ENCODE measurements around the gene SLC2A6.

SLC2A6 gene

DNA sequence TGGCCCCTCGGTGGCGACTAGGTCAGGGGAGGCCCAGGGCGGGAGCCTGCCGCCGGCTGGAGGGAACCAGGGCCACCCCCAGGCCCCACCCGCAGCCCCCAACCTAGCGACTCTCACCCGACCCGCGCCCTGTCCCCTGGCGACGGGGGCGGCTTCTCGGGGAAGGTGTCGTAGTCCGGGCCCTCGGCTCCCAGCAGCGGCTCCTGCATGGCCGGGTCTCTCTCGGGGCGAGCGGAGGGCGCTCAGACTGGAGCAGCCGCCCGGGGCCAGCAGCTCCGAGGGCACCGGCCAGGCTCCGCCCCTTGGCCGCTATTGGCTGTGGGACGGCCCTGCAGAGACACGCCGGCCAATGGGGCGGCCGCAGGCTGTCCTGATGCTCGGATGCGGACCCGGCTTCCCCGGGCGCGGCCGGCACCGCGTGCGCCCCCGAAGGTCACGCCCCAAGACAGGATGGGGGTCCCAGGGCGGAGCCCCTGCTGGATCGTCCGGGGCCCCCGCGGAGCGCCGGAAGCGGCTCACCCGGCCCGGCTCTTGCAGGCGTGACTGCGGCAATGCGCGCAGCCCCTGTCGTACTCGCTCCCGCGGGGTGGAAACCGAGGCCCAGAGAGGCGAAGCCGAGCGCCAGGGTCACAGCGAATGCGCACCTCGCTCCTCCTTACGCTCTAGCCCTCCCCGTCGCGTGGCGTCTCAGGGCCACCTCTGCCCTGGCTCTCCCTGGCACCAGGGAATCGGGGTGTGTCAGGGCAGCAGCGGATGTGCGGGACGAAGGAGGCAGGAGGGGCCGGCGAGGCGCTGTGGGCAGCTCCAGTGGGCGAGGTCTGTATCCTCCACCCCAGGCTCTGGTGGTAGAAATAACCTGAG, at the start of gene SLC2A6:
Gene SLC2A6, minus strand, starts transcription at position 249 of the 861 bp plus-strand sequence. Its CDS starts 40 bp downstream, at position 209.
- peak; percentile 94 for DNase-seq (ENCODE audit: low spot score)

GRCh38 chr9:133528001-133528875, 49.3 kb upstream of the SLC2A6 start:
- no peak for DNase-seq (ENCODE audit: low spot score)

DNA sequence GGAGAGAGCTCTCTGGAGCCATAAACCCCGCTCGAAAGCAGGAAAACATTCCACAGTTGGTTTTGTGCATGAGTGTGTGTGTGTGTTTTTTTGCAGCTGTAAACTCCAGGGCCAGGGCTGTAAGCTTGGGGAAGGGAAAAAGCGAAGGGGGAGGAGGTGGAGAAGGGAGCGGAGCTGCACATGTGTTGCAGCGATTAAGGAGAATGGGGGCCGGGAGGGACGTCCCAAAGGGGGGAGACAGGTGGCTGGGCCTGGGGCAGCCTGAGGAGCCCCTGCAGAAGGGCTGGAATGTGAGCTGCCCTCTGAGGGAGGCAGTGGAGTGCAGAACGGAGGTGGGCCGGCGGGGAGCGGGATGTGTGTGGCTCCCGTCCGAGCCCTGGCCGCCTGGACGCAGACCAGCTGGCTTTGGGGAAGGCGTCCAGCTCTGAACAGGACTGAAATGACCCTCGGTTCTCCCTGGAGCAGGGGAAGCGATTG, 48.6 kb upstream of the SLC2A6 start:
- DNase-seq (ENCODE audit: low spot score): no peak

DNA sequence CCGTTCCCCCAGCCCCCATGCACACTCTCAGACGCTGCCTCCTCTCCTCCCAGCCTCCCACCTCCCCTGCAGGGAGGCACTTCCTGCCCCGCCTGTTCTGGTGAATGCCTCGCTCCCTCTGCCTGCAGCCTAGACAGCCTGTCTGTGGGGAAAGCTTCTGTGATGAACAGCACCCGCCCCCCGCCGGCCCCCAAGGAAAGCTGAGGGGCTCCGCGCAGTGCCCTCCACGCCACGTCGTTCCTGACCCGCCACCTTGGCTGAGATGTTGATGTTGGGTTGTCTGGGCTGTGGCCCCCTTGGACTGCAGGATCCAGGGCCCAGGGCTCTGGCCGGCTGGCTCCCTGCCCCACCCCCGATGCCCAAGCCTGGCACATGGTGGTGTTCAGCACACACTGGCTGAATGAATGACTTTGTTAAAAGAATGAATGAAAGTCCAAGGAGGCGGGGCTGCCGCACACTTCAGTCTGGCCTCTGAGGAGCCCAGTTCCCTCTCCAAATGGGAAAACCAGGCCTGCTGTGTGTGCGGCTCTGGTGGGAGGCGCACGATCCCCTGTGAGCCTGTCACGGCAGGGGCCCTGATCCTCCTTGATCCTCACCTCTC, 47.9 kb upstream of the SLC2A6 start:
- DNase-seq (ENCODE audit: low spot score): no peak

DNA sequence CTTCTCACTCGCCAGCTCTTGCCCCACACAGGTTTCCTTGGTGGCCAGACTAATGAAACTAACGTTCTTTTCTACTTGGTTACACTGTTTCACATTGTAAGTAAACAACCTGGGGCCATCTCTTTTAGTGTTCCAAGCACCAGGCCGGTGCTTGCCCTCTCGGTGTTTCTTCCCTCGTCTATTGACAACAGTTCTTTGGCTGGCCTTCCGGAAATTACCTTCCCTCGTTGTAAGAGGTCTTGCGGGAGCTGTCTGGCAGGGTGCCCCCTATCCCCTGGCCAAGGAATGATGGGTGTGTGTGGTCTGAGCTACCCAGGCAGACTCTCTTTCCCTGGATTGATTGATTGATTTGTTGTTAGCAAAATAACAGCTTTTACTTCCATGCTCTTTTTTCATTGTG, 46.8 kb upstream of the SLC2A6 start:
- DNase-seq (ENCODE audit: low spot score): no peak

- no peak for DNase-seq (ENCODE audit: low spot score)
Measured at GRCh38 chr9:133524679-133525228, 45.9 kb upstream of the SLC2A6 start, which contains the start of gene MYMK. Gene MYMK (minus strand): TSS chr9:133524959. CDS start chr9:133524844, 115 bp downstream.

DNA sequence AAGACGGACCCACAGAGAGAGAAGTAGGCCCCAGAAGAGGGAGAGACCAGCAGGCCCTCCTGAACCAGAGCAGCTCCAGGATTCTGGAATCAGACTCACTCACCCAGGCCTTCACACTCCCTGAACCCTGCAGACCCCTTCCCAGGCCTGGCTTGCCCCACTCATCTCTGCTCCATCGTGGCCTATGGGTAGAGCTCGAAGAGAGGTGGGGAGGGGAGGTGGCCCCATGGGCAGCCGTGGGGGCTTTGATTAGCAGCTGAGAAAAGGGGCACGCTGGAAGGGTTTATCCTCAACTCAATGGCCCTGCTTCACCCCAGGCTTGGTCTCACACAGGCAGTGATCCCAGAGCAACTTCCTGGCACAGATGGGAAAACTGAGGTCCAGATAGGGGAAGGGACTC, 45.2 kb upstream of the SLC2A6 start:
- no peak for DNase-seq (ENCODE audit: low spot score)

DNA sequence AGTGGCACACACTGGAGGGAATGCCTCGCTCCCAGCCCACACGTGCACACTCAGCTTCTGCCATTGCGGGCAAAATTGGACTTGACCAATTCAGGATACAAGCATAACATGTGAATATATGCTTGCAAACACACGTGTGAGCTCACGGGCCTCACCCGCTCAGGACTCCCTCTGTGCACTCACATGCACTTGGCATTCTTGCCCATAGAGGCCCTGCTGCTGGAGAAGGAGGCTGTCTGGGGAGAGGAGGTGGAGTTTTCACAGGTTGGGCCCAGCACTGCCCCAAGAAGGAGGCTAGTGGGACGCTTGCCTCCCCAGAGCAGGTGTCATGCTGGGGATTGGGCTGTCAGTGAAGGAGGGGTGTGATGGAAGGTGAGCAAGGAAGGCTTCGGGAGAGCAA, 44.2 kb upstream of the SLC2A6 start:
- DNase-seq (ENCODE audit: low spot score): no peak

DNA sequence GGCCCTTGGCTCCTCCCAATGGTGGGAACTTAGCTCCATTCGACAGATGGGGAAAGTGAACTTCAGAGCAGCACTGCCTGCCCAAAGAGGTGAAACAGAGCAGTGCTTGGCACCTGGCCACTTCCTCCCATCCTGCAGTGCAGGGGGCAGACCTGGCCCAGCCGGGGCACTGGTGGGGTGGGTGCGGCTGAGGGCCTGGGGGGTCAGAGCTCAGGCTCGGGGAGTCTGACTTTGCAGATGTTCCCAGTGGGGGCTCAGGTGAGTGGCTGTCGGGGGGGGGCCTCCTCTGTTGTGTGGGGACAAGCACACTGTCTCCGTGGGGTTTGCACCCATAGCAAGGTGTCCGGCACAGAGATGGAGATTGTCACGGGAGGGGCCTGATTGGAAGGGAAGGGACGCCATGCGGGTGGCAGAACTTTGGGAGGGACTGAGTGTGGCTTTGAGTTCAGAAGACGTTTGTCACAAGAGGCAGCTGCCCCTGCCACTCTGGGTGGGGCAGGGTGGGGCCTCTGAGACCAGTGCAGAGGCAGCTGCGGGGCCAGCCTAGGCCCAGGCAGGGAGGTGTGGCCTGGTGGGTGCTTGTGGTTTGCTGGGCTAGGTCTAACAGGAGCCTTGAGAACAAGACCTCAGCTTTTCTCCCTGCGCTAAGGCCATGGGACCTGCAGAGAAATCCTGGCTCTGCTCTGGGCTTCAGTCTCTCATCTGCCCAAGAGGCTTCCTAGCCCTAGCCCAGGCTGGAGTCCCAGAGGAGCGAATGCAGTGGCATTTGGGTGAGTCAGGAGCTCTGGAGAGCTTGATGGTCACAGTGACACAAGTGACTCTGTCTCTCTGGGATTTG, 43.4 kb upstream of the SLC2A6 start:
- no peak for DNase-seq (ENCODE audit: low spot score)

DNA sequence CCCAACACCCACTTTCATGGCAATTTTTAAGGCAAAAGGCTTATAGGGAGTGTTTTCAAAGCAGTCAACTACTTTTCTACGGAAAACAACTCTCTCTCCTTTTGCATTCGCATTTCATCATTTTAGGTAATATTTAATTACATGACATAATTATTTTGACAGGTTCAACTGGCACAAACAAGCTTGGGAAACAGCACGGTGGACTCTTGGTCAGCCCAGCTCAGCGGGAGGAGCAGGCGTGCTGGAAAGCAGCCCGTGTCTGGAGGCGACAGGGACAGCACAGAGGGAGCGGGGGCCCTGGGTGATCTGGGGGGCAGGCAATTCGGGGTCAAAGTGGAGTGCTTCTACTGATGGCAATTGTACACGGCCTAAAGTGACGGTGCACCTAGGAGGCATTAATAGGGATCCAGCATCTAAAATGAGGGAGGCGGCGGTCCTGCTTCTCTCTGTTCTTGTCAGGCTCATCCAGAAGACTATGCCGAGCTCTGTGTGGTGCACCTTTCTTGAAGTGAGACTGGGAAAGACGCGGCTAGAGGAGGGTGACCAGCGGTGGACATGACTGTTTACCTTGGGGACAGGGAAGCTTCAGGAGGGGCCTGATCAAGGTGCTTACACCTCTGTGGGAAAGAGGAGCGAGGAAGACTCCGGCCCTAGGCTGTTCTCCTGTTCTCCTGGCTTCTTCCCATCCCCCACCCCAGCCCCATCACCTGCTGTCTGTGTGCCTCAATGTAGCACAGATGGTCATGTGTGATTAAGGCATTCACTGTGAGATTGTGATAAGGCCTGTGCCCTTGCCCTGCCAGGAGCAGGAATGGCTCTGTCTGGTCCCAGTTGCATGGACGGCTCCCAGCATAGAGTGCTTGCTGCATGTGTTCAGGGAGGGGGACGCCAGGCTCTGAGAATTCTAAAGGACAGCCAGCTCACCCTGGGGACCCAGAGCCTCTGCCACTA, 42.5 kb upstream of the SLC2A6 start:
- DNase-seq (ENCODE audit: low spot score): no peak

- no peak for DNase-seq (ENCODE audit: low spot score)
Measured at GRCh38 chr9:133520121-133520835, 41.4 kb upstream of the SLC2A6 start.

DNA sequence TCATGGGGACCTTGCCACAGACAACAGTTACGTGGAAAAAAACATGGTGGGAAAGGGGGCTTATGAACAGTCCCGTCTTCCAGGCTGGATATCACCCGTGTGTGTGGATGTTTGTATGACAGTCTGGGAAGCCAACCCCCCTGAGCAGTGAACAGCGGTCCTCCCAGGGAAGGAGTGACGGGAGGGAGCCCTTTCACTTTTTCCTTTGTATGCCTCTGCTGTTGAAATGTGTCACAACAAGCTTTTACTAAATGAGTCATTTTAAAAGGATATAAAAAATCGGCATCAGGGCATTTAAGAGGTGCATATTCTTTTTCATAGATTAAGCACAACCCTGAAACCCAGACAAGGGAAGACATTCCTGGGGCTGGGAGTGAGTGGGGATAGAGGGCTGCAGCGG, 40.8 kb upstream of the SLC2A6 start:
- DNase-seq (ENCODE audit: low spot score): peak; percentile 37

DNA sequence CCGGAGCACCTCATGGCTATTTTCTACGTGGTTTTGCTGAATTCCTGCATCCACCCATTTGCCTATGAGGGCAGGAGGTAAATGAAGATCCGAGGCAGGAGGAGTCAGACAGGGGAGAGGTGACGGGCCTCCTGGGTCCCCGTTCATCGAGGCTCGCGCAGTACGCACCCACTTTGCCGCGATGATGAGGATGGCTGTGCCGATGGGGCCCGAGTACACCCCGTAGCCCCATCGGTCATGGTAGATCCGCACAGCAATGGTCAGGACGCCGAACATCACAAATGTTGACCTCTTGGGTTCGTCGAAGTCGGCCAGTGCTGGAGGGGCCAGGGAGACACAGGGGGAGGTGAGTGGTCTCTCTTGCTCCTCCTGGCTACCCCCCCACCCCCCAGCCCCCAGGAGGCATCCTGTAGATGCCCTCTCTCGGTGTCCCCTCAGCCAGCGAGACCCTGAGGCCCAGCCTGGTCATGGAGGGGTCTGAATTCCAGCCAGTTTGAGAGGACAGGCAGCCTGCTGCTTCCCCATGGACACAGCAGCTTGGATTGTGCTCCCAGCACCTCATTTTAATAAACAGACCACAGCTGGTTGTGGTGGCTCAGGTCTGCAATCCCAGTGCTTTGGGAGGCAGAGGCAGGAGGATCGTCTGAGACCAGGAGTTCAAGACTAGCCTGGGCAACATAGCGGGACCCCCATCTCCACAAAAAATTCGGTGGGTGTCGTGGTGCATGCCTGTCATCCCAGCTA, 40.0 kb upstream of the SLC2A6 start:
- DNase-seq (ENCODE audit: low spot score): no peak

DNA sequence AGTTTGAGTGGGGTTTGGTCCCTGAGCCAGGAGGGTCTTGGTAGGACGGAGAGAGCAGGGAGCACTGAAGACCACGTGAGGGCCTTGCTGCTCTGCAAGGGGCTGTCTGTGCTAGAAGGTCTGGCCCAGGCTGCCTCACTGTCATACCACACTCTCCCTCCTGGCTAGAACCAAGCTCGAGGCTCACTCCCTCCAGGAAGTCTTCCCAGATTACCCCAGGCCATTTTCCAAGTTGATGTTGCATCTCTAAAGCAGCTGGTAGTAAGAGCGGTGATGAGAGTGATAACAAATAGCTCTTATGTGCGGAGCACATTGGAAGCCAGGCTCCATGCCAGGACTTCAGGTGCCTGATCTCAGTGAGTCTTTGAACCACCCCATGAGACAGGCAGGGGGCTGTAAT, 39.3 kb upstream of the SLC2A6 start:
- DNase-seq (ENCODE audit: low spot score): no peak

DNA sequence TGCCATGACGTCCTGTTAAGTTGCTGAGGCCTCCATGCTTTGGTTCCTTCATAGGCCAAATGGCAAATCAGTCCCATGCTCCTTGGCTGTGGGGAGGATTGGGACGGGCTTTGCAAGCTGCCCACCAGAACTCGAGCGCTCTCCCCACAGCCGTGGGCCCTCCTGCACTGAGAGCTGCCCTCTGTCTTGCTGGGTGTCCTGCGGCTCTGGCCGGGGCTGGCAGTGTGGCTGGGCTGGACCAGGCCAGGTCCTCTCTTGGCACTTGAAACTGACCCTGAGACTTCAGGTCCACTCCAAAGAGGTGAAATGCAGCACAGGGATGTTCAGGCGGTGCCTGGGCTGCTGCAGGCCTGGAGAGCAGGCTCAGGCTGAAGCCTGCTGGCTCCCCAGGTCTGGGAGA, 38.8 kb upstream of the SLC2A6 start:
- DNase-seq (ENCODE audit: low spot score): no peak

- DNase-seq (ENCODE audit: low spot score): no peak
Measured at GRCh38 chr9:133516961-133517350, 38.1 kb upstream of the SLC2A6 start.

- no peak for DNase-seq (ENCODE audit: low spot score)
Measured at GRCh38 chr9:133516256-133516960, 37.5 kb upstream of the SLC2A6 start.

All from RKO (cell line).